GM21381 (cell line): ENCODE results near the gene PMP22.

ENCODE experiments used
- ATAC-seq: cut with Tn5 transposase; IDR thresholded peaks from one replicate; pipeline ENCODE4 v1.9.1; 2021; ENCODE audit warnings: mild to moderate bottlenecking, moderate library complexity; ENCODE audit not compliant: unreplicated experiment

The PMP22 gene

GRCh38 chr17:15278380-15278779, 13.3 kb upstream of the PMP22 start:
- ATAC-seq = no peak

GRCh38 chr17:15274017-15274416, 8.9 kb upstream of the PMP22 start:
- ATAC-seq = no peak

- ATAC-seq = no peak
Observed at GRCh38 chr17:15273141-15273793, 8.1 kb upstream of the PMP22 start.

GRCh38 chr17:15271741-15272140, 6.6 kb upstream of the PMP22 start:
- ATAC-seq = no peak

GRCh38 chr17:15270628-15271381, 5.7 kb upstream of the PMP22 start:
- no peak for ATAC-seq

GRCh38 chr17:15269780-15270089, 4.6 kb upstream of the PMP22 start:
- no peak for ATAC-seq

- no peak for ATAC-seq
Observed at GRCh38 chr17:15269087-15269779, 4.1 kb upstream of the PMP22 start.

GRCh38 chr17:15268461-15268860, 3.3 kb upstream of the PMP22 start:
- no peak for ATAC-seq

GRCh38 chr17:15267996-15268395, 2.9 kb upstream of the PMP22 start:
- no peak for ATAC-seq

GRCh38 chr17:15266325-15267125, 1.4 kb upstream of the PMP22 start:
- no peak for ATAC-seq

GRCh38 chr17:15264542-15264941, 584 bp downstream of the PMP22 start:
- no peak for ATAC-seq

- no peak for ATAC-seq
Observed at GRCh38 chr17:15263680-15264079, 1.4 kb downstream of the PMP22 start.

GRCh38 chr17:15263206-15263579, 1.9 kb downstream of the PMP22 start:
- ATAC-seq = no peak

- no peak for ATAC-seq
Observed at GRCh38 chr17:15262291-15263205, 2.6 kb downstream of the PMP22 start.

- ATAC-seq = no peak
Observed at GRCh38 chr17:15261802-15262290, 3.3 kb downstream of the PMP22 start.

- no peak for ATAC-seq
Observed at GRCh38 chr17:15261258-15261801, 3.8 kb downstream of the PMP22 start.

- ATAC-seq = no peak
Observed at GRCh38 chr17:15260376-15261257, 4.5 kb downstream of the PMP22 start.

- ATAC-seq = no peak
Observed at GRCh38 chr17:15257796-15258512, 7.2 kb downstream of the PMP22 start.
